ENCODE data around the gene TMEM40. TPM values are rescaled to one million over a fixed set of nuclear protein-coding genes. Genes with fewer than 3 reads are reported as not detected.

TMEM40 gene
- total RNA-seq, 1 experiment from 2014 or later, result not detected

DNA sequence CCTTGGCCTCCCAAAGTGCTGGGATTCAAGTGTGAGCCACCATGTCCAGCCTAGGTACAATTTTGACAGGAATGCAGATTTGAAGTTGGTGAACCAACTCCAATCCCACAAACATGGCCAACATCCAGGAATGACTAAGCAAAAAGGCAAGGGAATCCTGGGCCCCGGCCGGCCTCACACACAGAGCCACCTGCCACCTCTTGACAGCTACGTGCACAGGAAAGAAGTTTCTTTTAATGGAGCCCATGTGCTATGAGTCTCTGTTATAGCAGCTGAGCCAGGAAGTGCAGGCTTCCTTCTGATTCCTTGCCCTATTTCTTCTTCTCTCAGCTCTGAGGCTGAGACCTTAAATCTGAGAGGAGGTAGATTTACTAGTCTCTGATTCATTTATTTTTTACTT is 8.8 kb downstream of the TMEM40 start:
- no peak overlapping the region; the same call in 1 of the 2 replicates for H3K14ac ChIP-seq (ENCODE audit: insufficient read depth, low read length)
- no peak overlapping the region for H4K8ac ChIP-seq (replicated peaks; ENCODE audit: insufficient read length, low read depth, low read length)
- H3K4me1 ChIP-seq (ENCODE audit: insufficient read depth, low read length), result no peaks in the 10 kb centered on the region
- no peak overlapping the region for H2BK20ac ChIP-seq (ENCODE audit: low read depth, low read length, poor library complexity, severe bottlenecking)
- no peak overlapping the region for H3K4ac ChIP-seq (ENCODE audit: low read depth, low read length)
- H2BK15ac ChIP-seq (ENCODE audit: low read depth, low read length), result no peak overlapping the region
- TF ChIP-seq, protein P1, sequence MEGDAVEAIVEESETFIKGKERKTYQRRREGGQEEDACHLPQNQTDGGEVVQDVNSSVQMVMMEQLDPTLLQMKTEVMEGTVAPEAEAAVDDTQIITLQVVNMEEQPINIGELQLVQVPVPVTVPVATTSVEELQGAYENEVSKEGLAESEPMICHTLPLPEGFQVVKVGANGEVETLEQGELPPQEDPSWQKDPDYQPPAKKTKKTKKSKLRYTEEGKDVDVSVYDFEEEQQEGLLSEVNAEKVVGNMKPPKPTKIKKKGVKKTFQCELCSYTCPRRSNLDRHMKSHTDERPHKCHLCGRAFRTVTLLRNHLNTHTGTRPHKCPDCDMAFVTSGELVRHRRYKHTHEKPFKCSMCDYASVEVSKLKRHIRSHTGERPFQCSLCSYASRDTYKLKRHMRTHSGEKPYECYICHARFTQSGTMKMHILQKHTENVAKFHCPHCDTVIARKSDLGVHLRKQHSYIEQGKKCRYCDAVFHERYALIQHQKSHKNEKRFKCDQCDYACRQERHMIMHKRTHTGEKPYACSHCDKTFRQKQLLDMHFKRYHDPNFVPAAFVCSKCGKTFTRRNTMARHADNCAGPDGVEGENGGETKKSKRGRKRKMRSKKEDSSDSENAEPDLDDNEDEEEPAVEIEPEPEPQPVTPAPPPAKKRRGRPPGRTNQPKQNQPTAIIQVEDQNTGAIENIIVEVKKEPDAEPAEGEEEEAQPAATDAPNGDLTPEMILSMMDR (conservative IDR thresholded peaks at IDR 0.05), result no peak
- no peaks in the 10 kb centered on the region for H3K27me3 ChIP-seq (ENCODE audit: insufficient read depth, low read length)
- Mint-ChIP-seq H3K9me3 (no peaks in the 10 kb centered on the region), H3K27ac (no peak overlapping the region; a peak in 1 of 7 replicates), H3K36me3 (ENCODE audit: insufficient read depth in 1 of 3, low read depth in 3 of 3) (no peaks in the 10 kb centered on the region), H3K4me1 (peaks cover 2 to 9% of the 10 kb centered on the region in 2 experiments), H3K27me3 (ENCODE audit: low read depth) (no peaks in the 10 kb centered on the region), H3K4me3 (no peak overlapping the region)
- no CpG with 5 or more reads among the region's 3 CpGs for WGBS (ENCODE audit: extremely low coverage, insufficient read length, low lambda C conversion rate)
- H3K27ac ChIP-seq (ENCODE audit: insufficient read length, low read depth, low read length), result no peak overlapping the region
- H3K9ac ChIP-seq (ENCODE audit: extremely low read depth, insufficient read length, low read length), result no peak overlapping the region
- H3K23ac ChIP-seq (ENCODE audit: insufficient read length, low read depth, low read length), result no peak overlapping the region
- no peaks in the 10 kb centered on the region for H4K20me1 ChIP-seq (ENCODE audit: control insufficient read depth, insufficient read depth, insufficient read length)
- no peaks in the 10 kb centered on the region for H3K23me2 ChIP-seq (ENCODE audit: insufficient read length, low read depth, low read length, poor library complexity, severe bottlenecking)
- no peak overlapping the region for H4K5ac ChIP-seq (ENCODE audit: insufficient read length, low read depth, low read length)
- H4K91ac ChIP-seq (ENCODE audit: insufficient read length, low read depth, low read length), result no peak overlapping the region
- no peak overlapping the region for H2BK120ac ChIP-seq (ENCODE audit: low read depth, low read length, poor library complexity, severe bottlenecking)
- no peak overlapping the region for H3K4me2 ChIP-seq (ENCODE audit: insufficient read depth, insufficient read length, low read length)
- H2AK5ac ChIP-seq (ENCODE audit: insufficient read length, low read length), result no peak overlapping the region
- no peak for DNase-seq
- H2AFZ ChIP-seq (ENCODE audit: low read length), result no peak overlapping the region
- no peak overlapping the region for H3K56ac ChIP-seq (ENCODE audit: insufficient read length, low read depth, low read length)
- no peaks in the 10 kb centered on the region for H3K79me1 ChIP-seq (ENCODE audit: insufficient read depth, low read depth, low read length, poor library complexity, severe bottlenecking)
- no peak overlapping the region for H3T11ph ChIP-seq (ENCODE audit: low read length)
- no peak overlapping the region for H3K18ac ChIP-seq (ENCODE audit: insufficient read length, low read depth, low read length)
- H3K9me3 ChIP-seq (ENCODE audit: control insufficient read depth, low read depth, low read length), result no peaks in the 10 kb centered on the region
- H3K79me2 ChIP-seq (ENCODE audit: insufficient read depth, low read length), result no peaks in the 10 kb centered on the region
- no peak overlapping the region for H2BK12ac ChIP-seq (ENCODE audit: insufficient read length, low read depth, low read length)
- H2BK5ac ChIP-seq (ENCODE audit: insufficient read length, low read length), result no peak overlapping the region

Measured in H9 (cell line).